PC-3 (cell line): ENCODE measurements around the gene SPRTN.

Experiments used
- CTCF ChIP-seq: fragments of 300-600 bp; sonication (generic); conservative IDR thresholded peaks from 2 replicates; pipeline ENCODE4 v1.5.1; 2017; ENCODE audit warnings: antibody characterized with exemption, low read depth, mild to moderate bottlenecking, low read length
- EZH2 ChIP-seq: fragments of 300-600 bp; sonication (generic); IDR thresholded peaks from one replicate; pipeline ENCODE4 v1.6.1; 2017; ENCODE audit warnings: antibody characterized with exemption, mild to moderate bottlenecking, low read length; ENCODE audit not compliant: unreplicated experiment
- EZH2phosphoT487 ChIP-seq: fragments of 300-600 bp; sonication (generic); IDR thresholded peaks from 2 replicates; pipeline ENCODE4 v1.6.1; 2018; ENCODE audit warnings: mild to moderate bottlenecking, antibody characterized with exemption, low read length, borderline replicate concordance

GRCh38 chr1:231355171-231355570 is 17.1 kb downstream of the SPRTN start:
- no peak for TF ChIP-seq CTCF
- no peak for TF ChIP-seq EZH2phosphoT487
- no peak for TF ChIP-seq EZH2
